NCI-H460 (cell line): Measurements from ENCODE around the gene RXFP4. TPM values are rescaled to one million over a fixed set of nuclear protein-coding genes. Genes with fewer than 3 reads are reported as not detected.
"Not testable (repeated sequence)": the region's sequence is repeated elsewhere in the genome, so short reads cannot be mapped to it uniquely, and the experiment has no call there.

Experiments
- DNase-seq: peaks from one replicate; pipeline ENCODE4 v3.0.0-alpha.2; 2016; ENCODE audit warnings: low read depth; ENCODE audit errors: extremely low read depth
- polyA plus RNA-seq: library from polyadenylated mRNA; depleted of rRNA; stranded (reverse); fragments of >200 nt; gene quantifications from 2 replicates; pipeline ENCODE4 v1.2.3, GENCODE V29; 2014; cell fraction: nucleus; rRNA removed
- total RNA-seq: library from RNA; depleted of rRNA; stranded (reverse); fragments of >200 nt; shearing (Covaris generic); gene quantifications from 2 replicates; pipeline ENCODE4 v1.2.3, GENCODE V29; 2014; rRNA removed

The RXFP4 gene
- total RNA-seq: not detected in 2 replicates
- polyA plus RNA-seq: 0.50 and 0.86 TPM in 2 replicates

- DNase-seq: peak; percentile 80
Observed at GRCh38 chr1:155940993-155941844, at the start of gene RXFP4. TSS of gene RXFP4 (plus strand) at chr1:155941638. CDS start at chr1:155941710, 72 bp downstream.

GRCh38 chr1:155892796-155893195, 48.6 kb upstream of the RXFP4 start:
- DNase-seq: peak; percentile 49

- DNase-seq: peak; percentile 67
Observed at GRCh38 chr1:155893389-155894142, 47.9 kb upstream of the RXFP4 start.

- not testable (repeated sequence) for DNase-seq
Observed at GRCh38 chr1:155895617-155896016, 45.8 kb upstream of the RXFP4 start.

GRCh38 chr1:155896476-155896875, 45.0 kb upstream of the RXFP4 start:
- DNase-seq: not testable (repeated sequence)

GRCh38 chr1:155897746-155898145, 43.7 kb upstream of the RXFP4 start:
- DNase-seq: no peak

- DNase-seq: no peak
Observed at GRCh38 chr1:155898888-155899287, 42.5 kb upstream of the RXFP4 start.

GRCh38 chr1:155899683-155900082, 41.8 kb upstream of the RXFP4 start:
- DNase-seq: no peak

GRCh38 chr1:155900161-155900560, 41.3 kb upstream of the RXFP4 start:
- DNase-seq: no peak

- no peak for DNase-seq
Observed at GRCh38 chr1:155904261-155904660, 37.2 kb upstream of the RXFP4 start.

- peak; percentile 72 for DNase-seq
Observed at GRCh38 chr1:155909894-155910293, 31.5 kb upstream of the RXFP4 start.

- peak; percentile 58 for DNase-seq
Observed at GRCh38 chr1:155910621-155911121, 30.8 kb upstream of the RXFP4 start.

GRCh38 chr1:155911156-155912055, 30.0 kb upstream of the RXFP4 start, which contains the start of gene RIT1:
TSS of gene RIT1 (minus strand) at chr1:155911349. CDS start at chr1:155910761, 588 bp downstream.
- peak; percentile 88 for DNase-seq

- no peak for DNase-seq
Observed at GRCh38 chr1:155912056-155912536, 29.3 kb upstream of the RXFP4 start.

GRCh38 chr1:155913969-155914757, 27.3 kb upstream of the RXFP4 start:
- DNase-seq: no peak

- no peak for DNase-seq
Observed at GRCh38 chr1:155918660-155919059, 22.8 kb upstream of the RXFP4 start.

- no peak for DNase-seq
Observed at GRCh38 chr1:155919801-155920200, 21.6 kb upstream of the RXFP4 start.

- no peak for DNase-seq
Observed at GRCh38 chr1:155920717-155921116, 20.7 kb upstream of the RXFP4 start.

GRCh38 chr1:155925506-155925905, 15.9 kb upstream of the RXFP4 start:
- DNase-seq: no peak
